Stomach smooth muscle (tissue), 2 donors: ENCODE measurements around the gene ZBED1.
"Not testable (repeated sequence)": the region's sequence is repeated elsewhere in the genome, so short reads cannot be mapped to it uniquely, and the experiment has no call there.

Experiments
- H3K27ac ChIP-seq: one replicate; pipeline ENCODE4 v1.7.0; 2013; ENCODE audit warnings: mild to moderate bottlenecking, low read length, inconsistent platforms
- H3K27me3 ChIP-seq, 2 donors: one replicate each; pipeline ENCODE4 v1.7.0; 2013; ENCODE audit warnings: low read length in 2 of 2; ENCODE audit not compliant: insufficient read depth in 2 of 2, control insufficient read depth in 1 of 2
- H3K36me3 ChIP-seq, 2 donors: one replicate each; pipeline ENCODE4 v1.7.0; 2013; ENCODE audit warnings: low read length in 2 of 2; ENCODE audit not compliant: control insufficient read depth in 2 of 2, insufficient read depth in 2 of 2
- H3K4me1 ChIP-seq: one replicate; pipeline ENCODE4 v1.7.0; 2013; ENCODE audit warnings: low read length; ENCODE audit not compliant: control insufficient read depth, insufficient read depth
- H3K4me3 ChIP-seq, 2 donors: one replicate each; pipeline ENCODE4 v1.7.0; 2013; ENCODE audit warnings: low read length in 2 of 2
- H3K9ac ChIP-seq, 2 donors: one replicate each; pipeline ENCODE4 v1.7.0; 2013; ENCODE audit warnings: low read length in 2 of 2, mild to moderate bottlenecking in 1 of 2
- H3K9me3 ChIP-seq, 2 donors: one replicate each; pipeline ENCODE4 v1.7.0; 2013; ENCODE audit warnings: low read length in 2 of 2; ENCODE audit not compliant: control insufficient read depth in 2 of 2
- donor health status: healthy.
- donor health status: Pancreatic carcinoma.

Gene ZBED1

DNA sequence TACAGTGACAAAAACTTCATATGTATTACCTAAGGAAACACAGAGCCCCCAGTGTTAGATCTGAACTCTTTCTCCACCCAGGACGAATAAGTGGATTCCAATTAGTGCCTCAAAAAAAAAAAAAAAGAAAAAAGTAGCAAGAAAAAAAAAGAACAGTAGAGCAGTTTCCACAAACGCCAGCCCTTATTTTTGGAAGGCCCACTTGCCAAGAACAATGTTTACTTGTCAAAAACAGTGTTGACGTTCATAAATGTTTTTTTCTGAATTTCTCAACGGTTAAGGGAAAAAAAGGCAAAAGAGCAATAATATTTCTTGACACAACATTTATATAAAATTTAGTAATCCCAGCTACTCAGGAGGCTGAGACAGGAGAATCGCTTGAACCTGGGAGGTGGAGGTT lies 38.7 kb downstream of the ZBED1 start:
- no peak overlapping the region for H3K27ac ChIP-seq
- no peak overlapping the region for H3K4me3 ChIP-seq
- no peak overlapping the region for H3K9ac ChIP-seq
- no peaks in the 10 kb centered on the region for H3K27me3 ChIP-seq
- peaks cover 5% of the 10 kb centered on the region for H3K4me1 ChIP-seq
- H3K9me3 ChIP-seq, result no peaks in the 10 kb centered on the region
- H3K36me3 ChIP-seq, result no peaks in the 10 kb centered on the region

DNA sequence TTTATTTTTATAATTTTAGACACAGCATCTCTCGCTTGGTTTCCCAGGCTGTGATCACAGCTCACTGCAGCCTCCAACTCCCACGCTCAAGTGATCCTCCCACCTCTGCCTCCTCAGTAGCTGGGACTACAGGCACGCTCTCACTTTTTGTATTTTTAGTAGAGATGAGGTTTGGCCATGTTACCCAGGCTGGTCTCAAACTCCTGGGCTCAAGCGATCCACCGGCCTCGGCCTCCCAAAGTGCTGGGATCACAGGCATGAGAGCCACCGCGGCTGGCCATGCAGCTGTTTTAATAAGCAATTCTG lies 39.1 kb downstream of the ZBED1 start:
- peaks cover 5% of the 10 kb centered on the region for H3K4me1 ChIP-seq
- no peaks in the 10 kb centered on the region for H3K36me3 ChIP-seq
- no peak overlapping the region for H3K9ac ChIP-seq
- H3K27ac ChIP-seq, result no peak overlapping the region
- H3K9me3 ChIP-seq, result no peaks in the 10 kb centered on the region
- no peak overlapping the region for H3K4me3 ChIP-seq
- no peaks in the 10 kb centered on the region for H3K27me3 ChIP-seq

DNA sequence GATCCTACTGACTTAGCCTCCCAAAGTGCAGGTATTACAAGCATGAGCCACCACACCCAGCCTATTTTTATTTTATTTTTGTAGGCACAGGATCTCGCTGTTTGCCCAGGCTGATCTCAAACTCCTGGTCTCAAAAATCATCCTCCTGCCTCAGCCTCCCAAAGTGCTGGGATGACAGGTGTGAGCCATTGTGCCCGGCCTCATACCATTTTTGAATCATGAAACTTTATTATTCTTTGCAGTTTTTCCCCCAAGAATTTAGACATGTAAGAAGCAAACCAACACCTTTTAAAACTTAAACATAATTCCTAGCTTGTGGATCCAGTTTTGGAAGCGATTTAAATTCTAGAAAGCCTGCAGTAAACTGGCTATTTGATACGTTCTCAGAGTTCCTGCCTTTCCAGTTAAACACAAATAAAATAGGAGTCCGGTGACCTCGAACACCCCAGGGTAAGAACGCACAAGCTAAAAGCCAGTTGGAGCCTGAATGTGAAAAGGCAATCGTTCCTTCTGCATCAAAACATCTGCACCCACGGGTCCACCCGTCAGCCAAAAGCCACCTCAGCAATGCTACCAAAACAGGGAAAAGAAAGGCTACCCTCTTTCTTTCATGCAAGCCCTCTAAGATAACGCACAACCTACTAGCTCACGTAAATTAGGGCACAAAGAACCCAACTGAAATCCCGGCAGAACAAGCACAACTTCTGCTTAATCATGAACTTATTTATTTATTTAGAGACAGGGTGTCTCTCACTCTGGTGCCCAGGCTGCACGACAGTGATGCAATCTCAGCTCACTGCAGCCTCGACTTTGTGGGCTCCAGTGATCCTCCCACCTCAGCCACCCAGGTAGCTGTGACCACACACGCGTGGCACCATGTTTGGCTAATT lies 39.7 kb downstream of the ZBED1 start:
- H3K9ac ChIP-seq, H3K27me3 ChIP-seq, H3K27ac ChIP-seq, H3K36me3 ChIP-seq, H3K4me1 ChIP-seq, H3K9me3 ChIP-seq, H3K4me3 ChIP-seq: not testable (repeated sequence)

DNA sequence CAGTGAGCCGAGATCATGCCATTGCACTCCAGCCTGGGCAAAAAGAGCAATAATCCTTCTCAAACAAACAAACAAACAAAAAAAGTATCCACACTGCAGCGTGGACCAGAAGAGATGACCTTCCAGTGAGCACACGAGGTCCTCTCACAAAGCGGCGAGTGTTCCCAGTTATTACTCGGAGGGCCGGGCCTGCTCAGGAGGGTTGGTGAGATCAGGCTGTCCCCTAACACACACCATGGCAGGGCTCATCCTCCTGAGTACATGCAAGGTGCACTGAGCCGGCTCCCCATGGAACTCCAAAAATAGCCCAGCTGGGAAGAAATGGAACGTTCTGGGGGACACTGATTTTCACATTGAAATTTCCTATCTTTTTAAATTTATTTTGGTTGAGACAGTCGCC lies 40.7 kb downstream of the ZBED1 start:
- H3K9ac ChIP-seq, H3K36me3 ChIP-seq, H3K4me1 ChIP-seq, H3K4me3 ChIP-seq, H3K9me3 ChIP-seq, H3K27me3 ChIP-seq, H3K27ac ChIP-seq: not testable (repeated sequence)

DNA sequence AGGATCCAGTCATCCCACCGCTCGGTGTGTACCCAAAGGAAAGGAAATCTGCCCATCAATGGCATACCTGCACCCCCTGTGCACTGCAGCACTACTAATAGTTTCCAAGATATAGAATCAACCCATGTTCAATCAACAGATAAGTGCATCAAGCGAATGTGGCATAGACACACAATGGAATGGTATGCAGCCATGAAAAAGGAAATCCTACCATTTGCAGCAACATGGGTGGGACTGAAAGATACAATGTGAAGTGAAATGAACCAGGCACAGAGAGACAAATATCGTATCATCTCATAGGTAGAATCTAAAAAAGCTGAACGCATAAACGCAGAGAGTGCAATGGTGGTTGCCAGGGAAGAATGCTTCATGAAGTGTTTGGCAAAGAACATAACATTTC lies 42.5 kb downstream of the ZBED1 start:
- no peak overlapping the region for H3K4me3 ChIP-seq
- H3K4me1 ChIP-seq, result peaks cover 5% of the 10 kb centered on the region
- H3K27me3 ChIP-seq, result no peaks in the 10 kb centered on the region
- H3K9ac ChIP-seq, result no peak overlapping the region
- no peaks in the 10 kb centered on the region for H3K36me3 ChIP-seq
- H3K27ac ChIP-seq, result no peak overlapping the region
- H3K9me3 ChIP-seq, result no peaks in the 10 kb centered on the region

DNA sequence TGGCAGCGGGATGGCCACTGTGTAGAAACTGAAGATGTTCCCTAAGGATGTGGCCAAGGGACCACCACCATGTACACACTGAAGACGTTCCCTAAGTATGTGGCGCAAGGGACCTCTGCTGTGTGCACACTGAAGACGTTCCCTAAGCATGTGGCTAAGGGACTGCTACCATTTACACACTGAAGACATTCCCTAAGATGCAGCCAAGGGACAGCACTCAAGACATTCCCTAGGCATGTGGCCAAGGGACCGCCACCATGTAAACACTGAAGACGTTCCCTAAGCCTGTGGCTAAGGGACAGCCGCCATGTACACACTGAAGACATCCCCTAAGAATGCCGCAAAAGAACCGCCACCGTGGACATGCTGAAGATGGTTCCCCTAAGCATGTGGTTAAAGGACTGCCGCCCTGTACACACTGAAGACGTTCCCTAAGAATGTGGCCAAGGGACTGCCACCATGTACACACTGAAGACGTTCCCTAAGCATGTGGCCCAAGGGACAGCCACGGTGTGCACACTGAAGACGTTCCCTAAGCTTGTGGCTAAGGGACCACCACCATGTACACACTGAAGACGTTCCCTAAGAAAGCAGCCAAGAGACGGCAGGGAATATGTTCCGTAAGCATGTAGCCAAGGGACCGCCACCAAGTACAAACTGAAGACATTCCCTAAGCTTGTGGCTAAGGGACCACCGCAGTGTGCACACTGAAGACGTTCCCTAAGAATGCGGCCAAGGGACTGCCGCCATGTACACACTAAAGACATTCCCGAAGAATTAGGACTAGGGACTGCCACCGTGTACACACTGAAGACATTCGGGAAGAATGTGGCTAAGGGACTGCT lies 43.3 kb downstream of the ZBED1 start:
- no peak overlapping the region for H3K27ac ChIP-seq
- H3K4me3 ChIP-seq, result no peak overlapping the region
- H3K9ac ChIP-seq, result no peak overlapping the region
- no peaks in the 10 kb centered on the region for H3K9me3 ChIP-seq
- H3K36me3 ChIP-seq, result no peaks in the 10 kb centered on the region
- H3K27me3 ChIP-seq, result no peaks in the 10 kb centered on the region
- peaks cover under 1% of the 10 kb centered on the region for H3K4me1 ChIP-seq

DNA sequence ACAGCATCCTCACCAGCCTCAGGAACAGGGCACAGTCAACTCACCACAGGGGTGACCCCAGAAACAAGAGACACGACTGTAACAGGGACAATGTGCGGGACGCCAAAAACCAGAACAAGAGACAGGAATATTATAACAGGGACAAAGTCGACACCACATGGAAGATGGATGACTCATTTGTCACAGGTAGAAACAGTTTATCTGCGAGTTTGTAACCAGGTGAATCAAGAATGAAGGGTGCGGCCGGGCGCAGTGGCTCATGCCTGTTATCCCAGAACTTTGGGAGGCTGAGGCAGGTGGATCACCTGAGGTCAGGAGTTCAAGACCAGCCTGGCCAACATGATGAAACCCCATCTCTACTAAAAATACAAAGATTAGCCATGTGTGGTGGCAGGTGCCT lies 44.7 kb downstream of the ZBED1 start:
- not testable (repeated sequence) for H3K9ac ChIP-seq, H3K27ac ChIP-seq, H3K27me3 ChIP-seq, H3K9me3 ChIP-seq, H3K4me3 ChIP-seq, H3K36me3 ChIP-seq, H3K4me1 ChIP-seq

DNA sequence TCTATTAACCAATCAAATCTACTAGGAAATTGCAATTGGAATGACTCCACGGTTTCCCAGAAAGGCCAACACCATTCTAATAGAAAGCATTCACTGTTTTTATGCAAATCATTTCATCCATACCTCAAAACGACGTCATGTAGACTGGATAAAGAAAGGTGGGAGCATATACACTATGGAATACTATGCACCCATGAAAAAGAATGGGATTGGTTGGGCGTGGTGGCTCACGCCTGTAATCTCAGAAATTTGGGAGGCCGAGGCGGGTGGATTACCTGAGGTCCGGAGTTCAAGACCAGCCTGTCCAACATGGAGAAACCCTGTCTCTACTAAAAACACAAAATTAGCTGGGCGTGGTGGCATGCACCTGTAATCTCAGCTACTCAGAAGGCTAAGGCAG lies 46.2 kb downstream of the ZBED1 start:
- H3K9me3 ChIP-seq, H3K4me1 ChIP-seq, H3K27me3 ChIP-seq: not testable (repeated sequence)

DNA sequence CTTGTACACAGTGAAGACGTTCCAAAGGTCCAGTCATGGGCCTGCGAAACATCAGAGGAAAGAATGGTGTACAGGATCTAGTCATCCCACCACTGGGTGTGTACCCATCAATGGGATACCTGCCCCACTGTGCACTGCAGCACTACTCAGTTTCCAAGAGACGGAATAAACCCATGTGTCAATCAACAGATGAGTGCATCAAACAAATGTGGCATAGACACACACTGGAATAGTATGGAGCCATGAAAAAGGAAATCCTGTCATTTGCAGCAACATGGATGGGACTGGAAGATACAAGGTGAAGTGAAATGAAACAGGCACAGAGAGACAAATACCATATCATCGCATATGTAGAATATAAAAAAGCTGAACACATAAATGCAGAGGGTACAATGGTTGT lies 48.0 kb downstream of the ZBED1 start:
- no peak overlapping the region for H3K4me3 ChIP-seq

More for the DNA sequence above, 46.2 kb downstream of the ZBED1 start:
- H3K9ac ChIP-seq, H3K27ac ChIP-seq, H3K4me3 ChIP-seq, H3K36me3 ChIP-seq: not testable (repeated sequence)

DNA sequence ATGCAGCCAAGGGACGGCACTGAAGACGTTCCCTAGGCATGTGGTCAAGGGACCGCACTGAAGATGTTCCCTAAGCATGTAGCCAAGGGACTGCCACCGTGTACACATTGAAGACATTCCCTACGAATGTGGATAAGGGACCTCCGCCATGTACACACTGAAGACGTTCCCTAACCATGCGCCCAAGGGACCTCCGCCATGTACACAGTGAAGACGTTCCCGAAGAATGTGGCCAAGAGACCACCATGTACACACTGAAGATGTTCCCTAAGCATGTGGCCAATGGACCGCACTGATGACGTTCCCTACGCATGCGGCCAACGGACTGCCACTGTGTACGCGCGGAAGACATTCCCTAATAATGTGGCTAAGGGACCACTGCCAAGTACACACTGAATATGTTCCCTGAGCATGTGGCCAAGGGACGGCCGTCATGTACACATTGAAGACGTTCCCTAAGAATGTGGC lies 48.4 kb downstream of the ZBED1 start:
- H3K4me3 ChIP-seq, result no peak overlapping the region
- H3K27ac ChIP-seq, result no peak overlapping the region
- peaks cover 7% of the 10 kb centered on the region for H3K4me1 ChIP-seq
- no peak overlapping the region for H3K9ac ChIP-seq
- H3K9me3 ChIP-seq, result no peaks in the 10 kb centered on the region
- H3K36me3 ChIP-seq, result no peaks in the 10 kb centered on the region
- H3K27me3 ChIP-seq, result no peaks in the 10 kb centered on the region

More for the DNA sequence above, 48.0 kb downstream of the ZBED1 start:
- no peaks in the 10 kb centered on the region for H3K27me3 ChIP-seq
- no peak overlapping the region for H3K9ac ChIP-seq
- peaks cover 7% of the 10 kb centered on the region for H3K4me1 ChIP-seq
- no peaks in the 10 kb centered on the region for H3K36me3 ChIP-seq
- H3K27ac ChIP-seq, result no peak overlapping the region
- no peaks in the 10 kb centered on the region for H3K9me3 ChIP-seq
